Kidney tubule cell (primary cell): ENCODE results near the gene PLTP.
A peak's percentile ranks its signal among the peaks of the same experiment; 100 is the strongest.
"Not testable (repeated sequence)": the region's sequence is repeated elsewhere in the genome, so short reads cannot be mapped to it uniquely, and the experiment has no call there.

Source experiments
- DNase-seq: peaks from one replicate; pipeline ENCODE4 v3.0.0-alpha.2; 2018; ENCODE audit warnings: low spot score

Gene PLTP

DNA sequence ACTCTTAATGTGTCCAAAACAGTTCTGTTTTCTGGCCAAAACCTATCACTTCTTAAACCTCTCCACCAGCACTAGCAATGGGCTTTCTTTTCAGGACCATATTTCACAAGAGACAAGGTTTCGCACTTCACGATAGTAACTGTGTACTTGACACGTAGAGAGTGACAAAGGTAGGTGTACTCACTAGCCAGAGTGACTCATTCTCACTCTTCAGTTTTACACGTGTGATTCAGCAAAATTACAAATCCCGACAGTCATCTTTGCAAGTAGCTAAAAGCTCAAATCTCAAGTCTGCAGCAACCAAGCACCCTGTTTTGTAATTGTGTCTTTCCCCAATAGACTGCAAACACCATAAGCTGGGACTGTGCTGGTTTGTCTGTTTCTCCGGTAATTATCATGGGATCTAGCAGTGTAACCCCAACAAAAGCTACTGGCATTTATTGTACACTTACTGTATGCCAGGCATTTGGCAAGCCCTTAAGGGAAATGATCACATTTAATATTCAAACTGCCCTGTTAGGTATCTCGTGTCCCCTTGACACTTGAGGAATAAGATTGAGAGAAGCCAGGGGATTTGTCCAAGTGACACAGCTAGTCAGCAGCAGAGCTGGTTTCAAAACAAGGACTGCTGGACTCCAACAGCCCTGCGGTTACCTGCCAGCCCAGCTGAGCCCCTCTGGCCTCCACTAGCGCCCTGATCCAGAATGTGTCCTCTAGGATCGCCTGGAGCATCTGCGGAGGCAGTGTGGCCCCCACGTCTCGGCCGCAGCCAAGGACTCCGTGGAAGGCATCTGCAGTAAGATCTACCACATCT is 32.4 kb upstream of the PLTP start:
- DNase-seq = peak; percentile 60

DNA sequence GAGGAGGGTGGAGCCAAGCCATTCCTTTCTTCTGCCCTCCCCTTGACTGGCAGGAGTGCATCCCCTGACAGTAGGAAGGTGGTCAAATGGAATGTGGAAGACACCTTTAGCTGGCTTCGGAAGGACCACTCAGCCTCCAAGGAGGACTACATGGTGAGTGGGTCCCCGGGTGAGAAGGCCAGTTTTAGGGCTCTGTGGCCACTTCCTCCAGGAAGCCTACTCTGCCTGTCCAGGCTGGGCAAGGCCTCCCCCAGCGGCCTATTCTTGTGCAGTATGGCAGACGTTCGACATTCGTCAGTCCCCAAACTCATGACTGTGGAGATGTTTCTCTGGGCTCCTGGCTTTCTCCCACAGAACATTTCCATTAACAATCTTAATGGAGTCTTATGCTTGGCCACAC is 31.7 kb upstream of the PLTP start:
- no peak for DNase-seq

DNA sequence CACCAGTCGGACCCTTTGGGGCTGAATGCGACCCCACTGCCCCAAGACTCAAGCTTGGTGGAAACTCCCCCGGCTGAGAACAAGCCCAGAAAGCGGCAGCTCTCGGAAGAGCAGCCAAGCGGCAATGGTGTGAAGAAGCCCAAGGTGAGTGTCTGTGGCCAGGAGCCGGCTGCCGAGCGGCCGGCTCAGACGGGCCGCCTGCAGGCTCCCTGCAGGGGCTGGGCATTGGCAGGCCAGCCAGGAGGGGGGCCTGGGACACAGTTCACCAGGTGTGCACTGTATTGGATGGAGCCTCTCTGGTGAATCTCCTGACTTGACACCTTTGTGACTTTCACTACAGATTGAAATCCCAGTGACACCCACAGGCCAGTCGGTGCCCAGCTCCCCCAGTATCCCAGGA is 28.5 kb upstream of the PLTP start:
- no peak for DNase-seq

DNA sequence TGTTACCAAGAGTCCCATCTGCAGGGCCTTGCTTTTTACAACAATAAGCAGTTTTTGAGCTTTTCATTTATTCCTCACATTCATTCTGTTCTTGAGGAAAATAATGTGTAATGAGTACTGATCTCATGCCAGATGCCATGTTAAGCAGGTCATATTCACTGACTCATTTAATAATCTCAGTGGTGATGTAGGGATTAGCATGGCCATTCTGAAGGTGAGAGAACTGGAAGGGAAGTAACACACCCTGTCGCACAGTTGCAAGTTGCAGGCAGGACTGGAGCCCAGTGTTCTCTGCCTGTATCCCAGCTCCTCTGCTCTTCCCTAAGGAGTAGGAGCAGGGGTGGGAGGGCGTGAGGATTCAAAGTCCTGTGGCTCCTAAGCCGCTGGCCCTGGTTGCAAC is 28.1 kb upstream of the PLTP start:
- DNase-seq = no peak

DNA sequence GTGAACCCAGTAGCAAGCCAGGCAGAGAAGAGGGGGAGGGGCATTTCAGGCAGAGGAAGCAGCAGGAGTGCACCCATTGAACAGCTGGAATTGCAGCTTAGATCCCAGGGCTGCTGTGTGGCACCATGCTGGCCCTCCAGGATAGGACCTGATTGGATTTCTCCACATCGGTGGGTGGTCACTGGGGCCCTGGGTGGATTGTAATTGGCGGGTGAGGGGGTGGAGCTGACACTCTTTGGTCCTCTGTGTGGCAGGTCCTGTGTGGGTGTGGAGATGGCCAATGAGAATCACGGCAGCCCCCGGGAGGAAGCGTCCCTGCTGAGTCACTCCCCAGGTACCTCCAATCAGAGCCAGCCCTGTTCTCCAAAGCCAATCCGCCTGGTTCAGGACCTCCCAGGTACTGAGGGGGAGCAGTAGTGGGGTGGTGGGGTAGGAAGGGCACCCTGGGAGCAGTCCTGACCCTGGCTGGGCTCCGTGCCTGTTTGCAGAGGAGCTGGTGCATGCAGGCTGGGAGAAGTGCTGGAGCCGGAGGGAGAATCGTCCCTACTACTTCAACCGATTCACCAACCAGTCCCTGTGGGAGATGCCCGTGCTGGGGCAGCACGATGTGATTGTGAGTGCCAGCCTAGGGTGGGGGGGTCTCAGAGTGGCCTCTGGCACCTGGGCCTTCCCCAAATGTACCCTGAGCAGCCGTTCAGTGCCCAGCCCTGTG is 26.9 kb upstream of the PLTP start:
- DNase-seq = no peak

DNA sequence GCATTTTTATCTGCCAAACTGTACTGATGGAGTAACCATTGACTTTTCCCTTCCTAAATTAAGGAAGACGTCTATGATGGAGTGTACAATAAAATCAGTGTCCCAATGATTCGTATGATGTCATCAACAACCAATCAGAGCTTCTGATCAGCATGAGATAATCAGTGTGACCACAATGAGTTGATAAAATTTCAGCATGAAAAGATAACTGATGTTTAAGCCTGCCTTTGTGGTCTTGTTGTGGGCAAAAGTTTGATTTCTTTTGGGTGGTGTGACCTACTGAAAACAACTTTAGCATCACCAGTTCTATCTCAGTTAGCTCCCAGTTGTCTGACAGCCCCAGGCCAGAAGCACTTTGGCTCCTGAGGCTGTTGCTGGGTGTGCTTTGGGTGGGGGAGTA is 25.8 kb upstream of the PLTP start:
- no peak for DNase-seq

DNA sequence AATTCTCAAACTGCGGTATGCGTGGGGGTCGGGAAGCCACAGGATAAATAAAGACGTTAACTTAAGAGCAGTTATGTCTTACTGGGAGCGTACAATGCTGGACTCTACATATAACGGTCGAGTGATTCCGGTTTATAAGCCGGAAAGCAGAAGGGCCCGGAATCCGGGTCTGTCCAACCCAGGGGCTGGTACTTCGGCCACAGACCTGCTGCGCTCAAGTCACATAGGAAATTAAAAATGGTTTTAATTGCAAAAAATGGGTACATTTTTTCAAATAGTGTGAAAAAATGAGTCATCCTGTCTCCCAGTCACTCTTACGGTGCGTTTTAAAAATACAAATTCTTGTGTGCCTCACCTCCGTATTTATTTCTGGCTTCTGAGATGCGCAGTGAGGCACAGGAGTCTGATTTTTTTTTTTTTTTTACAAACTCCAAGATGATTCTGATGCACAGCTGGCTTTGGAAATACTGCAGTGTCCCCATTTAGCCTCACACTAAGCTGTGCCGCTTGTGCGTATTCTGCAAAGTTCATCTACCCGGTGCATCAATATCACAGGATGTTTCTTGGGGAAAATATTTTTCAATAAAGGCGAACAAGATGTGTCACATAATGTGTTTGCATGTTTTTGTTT is 23.6 kb upstream of the PLTP start:
- DNase-seq = no peak

DNA sequence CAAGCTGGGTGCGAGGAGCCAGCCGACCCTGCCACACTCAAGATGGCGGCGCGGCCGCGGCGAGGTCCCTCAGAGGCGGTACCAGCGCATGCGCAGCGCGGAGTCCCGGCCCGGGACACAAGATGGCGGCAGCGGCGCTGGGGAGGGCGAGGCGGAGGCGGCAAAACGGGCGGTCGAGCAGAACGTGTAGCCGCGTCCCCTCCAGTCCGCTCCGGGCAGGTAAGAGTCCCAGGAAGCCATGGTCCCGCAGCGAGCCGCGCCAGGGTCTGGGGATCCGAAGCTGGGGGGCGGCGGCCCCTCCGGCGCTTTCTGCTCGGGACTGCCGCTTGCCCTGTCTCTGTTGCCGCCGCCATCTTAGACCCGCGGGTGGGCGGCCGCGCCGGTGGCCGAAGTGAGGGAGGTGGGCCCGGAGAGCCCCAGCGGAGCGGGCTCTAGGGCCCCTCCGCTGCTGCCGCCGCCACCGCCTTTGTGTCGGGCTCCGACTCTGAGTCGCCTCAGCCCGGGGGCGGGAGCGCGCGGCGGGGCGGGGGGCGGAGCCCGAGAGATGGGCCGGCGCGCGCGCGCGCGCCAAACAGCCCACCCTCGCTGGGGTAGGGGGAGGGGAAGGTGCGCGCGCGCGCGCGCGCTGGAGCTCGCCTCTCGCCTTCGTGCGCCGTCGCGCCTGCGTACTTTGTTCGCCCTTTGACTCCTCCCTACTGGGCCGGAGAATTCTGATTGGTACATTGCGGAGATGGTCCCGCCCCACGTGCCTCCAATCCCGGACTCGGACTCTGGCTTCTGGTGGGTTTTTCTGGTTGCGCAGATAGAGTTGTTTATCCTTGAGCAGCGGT is 22.8 kb upstream of the PLTP start, which contains the start of gene PCIF1:
Gene PCIF1, plus strand, starts transcription at position 98 of the 830 bp plus-strand sequence. CDS start 4,317 bp downstream, outside the sequence.
- DNase-seq = peak; percentile 96

DNA sequence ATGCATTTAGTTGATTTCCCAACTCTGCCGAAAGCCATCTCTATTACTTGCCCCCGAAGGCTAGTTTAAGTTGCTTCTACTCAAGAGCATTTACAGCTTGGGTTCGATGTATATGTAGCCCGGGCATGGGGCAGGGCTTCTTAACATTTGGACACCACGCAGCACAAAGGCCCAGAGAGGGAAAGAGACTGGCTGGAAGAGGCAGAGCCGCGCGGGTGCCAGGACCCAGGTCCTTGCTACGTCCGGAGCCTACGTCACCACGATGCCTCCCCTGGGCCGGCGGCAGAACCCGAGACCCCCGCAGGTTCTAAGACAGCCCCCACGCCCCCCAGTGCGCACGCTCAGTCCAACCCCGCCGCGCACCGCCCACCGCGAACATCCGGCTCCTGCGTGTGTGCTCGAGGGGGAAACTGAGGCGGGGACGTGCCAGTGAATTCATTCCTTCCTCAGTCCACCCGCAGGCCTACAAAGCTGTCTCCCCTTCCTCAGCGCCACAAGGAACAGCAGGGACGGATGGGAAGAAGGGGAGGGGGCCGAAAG is 22.2 kb upstream of the PLTP start:
- DNase-seq = peak; percentile 42

DNA sequence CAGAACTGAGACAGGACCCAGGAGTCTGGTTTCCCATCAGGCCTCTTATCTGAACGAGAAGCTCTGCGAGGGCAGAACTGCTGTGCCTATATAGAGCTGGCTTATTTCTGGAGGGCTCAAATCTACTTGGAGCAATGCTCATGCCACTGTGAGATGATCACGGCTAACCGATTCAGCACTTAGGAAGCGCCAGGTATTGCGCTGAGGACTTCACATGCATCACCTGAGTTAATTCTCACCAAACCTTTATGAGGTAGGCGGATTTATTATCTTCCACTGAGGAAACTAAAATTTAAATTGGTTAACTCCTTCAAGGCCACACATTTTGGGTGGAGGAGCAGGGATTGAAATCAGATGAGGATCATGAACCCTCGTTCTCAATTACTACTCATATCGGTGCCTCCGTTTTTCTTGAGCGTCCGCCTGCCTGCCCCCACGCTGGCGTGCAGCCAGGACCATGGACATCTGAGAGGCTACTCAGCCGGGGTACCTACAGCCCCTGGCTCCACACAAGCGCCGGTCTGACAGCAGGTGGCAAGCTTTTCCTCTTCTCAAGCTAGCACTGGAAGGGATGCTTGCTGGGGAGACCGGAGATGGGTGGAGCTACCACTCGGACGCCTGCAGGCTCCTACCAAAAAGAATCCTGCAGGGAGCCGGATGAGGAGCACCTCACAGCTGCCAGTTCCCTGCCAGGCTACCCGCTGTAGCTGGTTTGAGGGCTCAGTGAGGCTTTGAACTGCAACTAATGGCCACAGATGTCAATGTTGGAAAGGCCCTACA is 21.5 kb upstream of the PLTP start:
- peak; percentile 87 for DNase-seq

DNA sequence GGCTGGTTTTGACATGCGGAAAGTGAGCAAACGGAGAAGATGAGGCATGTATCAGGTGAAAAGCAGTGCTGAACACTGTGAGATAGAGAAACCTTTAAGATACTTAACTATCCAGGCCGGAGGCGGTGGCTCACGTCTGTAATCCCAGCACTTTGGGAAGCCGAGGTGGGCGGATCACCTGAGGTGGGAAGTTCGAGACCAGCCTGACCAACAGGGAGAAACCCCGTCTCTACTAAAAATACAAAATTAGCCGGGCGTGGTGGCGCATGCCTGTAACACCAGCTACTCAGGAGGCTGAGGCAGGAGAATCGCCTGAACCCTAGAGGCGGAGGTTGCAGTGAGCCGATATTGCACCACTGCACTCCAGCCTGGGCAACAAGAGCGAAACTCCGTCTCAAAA is 19.7 kb upstream of the PLTP start:
- not testable (repeated sequence) for DNase-seq

DNA sequence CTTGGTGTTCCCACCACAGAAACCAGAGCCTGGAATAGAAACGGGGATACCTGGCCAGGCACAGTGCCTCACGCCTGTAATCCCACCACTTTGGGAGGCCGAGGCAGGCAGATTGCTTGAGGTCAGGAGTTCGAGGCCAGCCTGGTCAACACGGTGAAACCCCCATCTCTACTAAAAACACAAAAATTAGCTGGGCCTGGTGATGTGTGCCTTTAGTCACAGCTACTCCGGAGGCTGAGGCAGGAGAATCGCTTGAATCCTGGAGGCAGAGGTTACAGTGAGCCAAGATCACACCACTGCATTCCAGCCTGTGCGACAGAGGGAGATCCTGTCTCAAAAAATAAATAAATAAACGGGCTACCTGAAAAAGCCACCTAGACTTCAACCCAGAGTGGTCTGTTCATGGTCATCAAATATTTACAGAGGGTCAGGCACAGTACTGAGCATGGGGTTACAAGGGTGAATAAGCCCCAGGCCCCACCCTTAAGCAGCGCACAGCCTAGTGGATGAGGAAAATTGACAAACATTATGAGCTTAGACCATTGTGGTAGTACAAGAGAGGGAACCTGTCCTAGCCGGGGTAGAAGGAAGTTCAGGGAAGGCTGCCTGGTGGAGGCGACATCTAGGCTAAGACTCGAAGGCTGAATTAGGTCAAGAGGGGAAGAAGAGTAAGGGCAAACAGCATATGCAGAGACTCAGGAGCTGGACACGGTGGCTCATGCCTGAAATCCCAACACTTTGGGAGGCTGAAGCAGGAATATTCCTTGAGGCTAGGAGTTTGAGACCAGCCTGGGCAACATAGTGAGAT is 15.3 kb upstream of the PLTP start:
- DNase-seq = no peak

DNA sequence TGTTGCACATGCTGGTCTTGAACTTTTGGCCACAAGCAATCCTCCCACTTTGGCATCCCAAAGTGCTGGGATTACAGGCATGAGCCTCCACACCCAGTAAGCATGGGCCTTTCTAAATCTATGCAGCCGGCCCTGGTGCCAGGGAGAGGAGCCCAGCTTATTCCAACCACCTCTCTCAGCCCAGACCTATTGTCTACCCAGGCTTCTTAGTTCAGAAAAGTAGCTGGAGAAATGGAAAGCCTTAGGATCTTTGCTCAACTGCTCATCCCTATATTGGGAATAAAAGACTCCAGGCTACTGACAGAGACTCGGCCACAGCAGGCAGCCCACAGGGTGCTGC is 14.7 kb upstream of the PLTP start:
- DNase-seq = no peak

DNA sequence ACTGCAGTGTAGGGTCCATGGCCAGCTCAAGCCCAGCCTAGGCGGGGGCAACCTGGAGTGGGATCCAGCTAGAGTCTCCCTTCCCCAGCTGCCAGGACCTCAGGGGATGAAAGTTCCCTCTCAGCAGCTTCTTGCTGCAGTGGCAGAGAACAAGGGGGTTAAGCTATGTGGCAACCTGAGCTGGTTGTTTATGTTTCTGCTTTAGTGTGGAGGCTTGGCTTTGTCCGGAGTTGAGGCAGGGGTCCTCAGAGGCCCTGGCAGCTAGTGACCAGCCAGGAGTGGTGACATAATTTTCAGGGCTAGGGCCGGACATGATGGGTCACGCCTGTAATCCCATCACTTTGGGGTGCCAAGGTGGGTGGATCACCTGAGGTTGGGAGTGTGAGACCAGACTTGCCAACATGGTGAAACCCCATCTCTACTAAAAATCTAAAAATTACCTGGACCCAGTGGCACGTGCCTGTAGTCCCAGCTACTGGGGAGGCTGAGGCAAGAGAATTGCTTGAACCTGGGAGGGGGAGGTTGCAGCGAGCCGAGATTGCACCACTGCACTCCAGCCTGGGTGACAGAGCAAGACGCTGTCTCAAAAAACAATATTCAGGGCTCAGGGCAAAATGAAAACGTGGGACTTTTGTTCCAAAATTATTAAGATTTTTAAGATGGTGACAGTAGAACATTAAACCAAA is 14.0 kb upstream of the PLTP start:
- DNase-seq = no peak

DNA sequence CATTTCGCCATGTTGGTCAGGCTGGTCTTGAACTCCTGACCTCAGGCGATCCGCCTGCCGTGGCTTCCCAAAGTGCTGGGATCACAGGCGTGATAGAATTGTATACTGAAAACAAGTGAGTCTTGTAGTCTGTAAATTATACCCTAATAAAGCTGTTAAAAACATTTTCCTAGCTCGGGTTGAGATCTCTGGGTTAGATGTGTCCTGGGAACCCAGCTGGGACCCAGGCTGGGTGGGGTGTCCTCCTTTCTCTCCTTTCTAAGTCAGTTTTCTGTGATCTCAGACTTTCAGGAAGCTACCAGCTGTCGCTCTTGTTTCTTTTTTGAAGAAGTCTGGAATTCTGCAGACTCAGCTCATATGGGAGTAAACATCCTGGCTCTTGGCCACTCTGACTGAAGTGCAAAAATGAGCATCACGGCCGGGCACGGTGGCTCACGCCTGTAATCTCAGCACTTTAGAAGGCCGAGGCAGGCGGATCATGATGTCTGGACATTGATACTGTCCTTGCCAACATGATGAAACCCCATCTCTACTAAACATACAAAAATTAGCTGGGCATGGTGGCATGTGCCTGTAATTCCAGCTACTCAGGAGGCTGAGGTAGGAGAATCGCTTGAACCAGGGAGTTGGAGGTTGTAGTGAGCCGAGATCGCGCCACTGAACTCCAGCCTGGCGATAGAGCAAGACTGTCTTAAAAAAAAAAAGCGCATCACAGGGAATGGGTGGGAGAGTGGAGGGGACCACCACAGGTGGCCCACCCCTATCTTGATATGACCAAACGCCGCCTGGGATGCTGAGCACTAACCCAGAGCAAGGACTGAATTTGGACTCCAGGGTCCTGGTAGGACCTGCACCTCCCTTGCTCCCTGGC is 12.7 kb upstream of the PLTP start:
- peak; percentile 39 for DNase-seq

DNA sequence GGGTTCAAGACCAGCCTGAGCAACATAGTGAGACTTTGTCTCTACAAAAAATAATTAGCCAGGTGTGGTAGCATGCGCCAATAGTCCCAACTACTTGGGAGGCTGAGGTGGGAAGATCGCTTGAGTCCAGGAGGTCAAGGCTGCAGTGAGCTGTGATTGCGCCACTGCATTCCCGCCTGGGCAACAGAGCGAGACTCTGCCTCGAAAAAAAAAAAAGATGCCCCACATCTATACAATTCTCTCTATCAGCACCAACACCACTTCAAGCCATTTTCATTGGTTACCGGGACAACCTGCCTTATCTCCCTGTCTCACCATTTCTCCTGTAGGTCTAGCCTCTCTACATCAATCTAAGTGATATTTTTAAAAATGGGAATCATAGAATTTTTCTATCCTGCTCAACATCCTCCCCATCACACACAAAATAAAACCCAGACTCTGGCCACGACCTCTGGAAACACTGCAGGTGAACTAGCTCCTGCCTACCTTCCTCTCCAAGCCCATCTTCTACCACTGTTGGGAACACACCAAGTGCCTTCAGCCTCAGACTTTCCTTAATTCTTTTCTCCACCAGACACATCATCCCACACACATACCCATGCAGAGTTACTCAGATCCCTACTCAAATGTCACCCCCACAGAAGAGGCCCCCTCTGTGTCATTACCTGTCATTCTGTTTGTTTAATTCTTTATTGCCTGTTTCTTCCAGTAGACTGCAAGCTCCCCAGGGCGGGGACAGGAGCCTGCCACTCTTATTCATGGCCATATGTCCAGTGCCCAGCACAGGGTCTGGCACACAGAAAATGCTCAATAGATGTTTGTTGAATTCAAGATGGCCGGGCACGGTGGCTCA is 9.6 kb upstream of the PLTP start:
- DNase-seq = no peak

DNA sequence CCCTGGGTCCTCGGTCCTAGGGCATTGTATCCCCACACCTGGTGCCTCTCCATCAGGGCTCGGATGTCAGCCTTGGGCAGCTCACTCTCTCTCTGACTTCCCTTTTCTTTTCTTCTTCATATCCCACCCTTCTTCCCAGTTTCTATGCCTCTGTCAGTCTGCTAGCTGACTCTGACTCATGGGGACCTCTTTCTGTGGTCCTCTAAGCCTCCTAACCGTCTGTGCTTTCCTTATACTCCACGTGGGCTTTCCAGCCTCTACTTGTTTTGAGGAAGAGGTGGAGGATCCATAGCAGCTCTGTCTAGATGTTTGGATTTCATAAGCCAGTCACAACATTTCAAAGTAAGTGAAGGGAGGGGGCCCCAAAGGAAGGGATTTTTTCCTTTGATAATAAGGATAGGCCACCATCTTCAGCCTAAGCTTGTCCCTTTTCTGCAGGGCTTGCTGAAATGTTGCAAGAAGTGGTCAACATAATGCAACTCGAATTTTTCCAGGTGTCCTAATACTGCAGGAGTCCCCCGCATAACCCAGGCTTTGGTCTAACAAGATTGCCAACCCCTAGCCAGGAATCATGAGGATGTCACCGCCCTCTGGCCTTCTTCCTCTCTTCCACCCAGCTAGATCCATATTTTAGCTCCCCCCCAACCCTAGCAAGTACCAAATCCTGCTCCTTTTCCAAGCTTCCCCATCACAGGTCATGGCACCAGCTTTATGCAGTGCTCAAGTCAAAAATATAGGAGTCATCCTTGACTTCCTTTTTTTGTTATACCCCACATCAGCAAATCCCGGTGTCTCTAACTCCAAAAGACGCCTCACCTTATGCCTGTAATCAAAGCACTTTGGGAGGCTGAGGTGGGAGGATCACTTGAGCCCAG is 8.7 kb upstream of the PLTP start:
- DNase-seq = no peak
